NCI-H1048 (cell line): ENCODE measurements around the gene CHRNG.

Experiments
- DNase-seq: peaks from one replicate; lab custom pipeline; 2025; lab: John Stamatoyannopoulos, UW

Gene CHRNG, protein sequence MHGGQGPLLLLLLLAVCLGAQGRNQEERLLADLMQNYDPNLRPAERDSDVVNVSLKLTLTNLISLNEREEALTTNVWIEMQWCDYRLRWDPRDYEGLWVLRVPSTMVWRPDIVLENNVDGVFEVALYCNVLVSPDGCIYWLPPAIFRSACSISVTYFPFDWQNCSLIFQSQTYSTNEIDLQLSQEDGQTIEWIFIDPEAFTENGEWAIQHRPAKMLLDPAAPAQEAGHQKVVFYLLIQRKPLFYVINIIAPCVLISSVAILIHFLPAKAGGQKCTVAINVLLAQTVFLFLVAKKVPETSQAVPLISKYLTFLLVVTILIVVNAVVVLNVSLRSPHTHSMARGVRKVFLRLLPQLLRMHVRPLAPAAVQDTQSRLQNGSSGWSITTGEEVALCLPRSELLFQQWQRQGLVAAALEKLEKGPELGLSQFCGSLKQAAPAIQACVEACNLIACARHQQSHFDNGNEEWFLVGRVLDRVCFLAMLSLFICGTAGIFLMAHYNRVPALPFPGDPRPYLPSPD

DNA sequence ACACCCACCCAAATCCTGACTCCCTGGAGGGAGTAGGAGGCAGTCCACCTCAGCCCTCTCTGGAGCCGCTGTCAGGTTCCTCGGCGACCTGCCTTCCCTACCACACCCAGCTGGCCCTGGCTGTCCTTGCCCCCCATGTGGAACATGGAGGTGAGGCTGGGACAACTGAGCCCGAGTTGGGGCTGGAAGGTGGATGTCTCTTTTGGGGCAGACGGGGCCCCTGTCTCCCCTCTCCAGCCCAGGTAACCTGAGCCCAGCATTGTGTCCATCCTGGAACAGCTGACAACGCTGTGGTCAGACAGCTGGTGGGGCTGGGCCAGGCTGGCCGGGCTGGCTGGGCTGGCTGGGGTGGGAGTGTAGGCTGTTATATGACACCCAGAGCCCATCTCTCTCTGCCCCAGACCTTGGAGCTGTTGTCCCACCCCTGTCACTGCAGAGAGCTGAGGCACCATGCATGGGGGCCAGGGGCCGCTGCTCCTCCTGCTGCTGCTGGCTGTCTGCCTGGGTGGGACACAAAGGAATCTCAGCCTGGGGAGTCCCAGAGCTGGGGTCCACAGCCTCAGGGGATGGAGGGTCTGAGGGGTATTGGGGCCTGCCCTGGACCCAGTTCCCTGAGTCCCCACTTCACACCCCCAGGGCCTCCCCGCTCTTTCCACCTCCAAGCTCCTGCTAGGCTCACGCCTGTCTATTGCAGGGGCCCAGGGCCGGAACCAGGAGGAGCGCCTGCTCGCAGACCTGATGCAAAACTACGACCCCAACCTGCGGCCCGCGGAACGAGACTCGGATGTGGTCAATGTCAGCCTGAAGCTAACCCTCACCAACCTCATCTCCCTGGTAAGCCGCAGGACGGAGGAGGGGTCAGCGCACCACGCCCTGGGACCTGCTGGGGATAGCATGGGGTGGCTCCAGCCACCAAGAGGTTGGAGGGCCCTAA is at the start of gene CHRNG:
Gene CHRNG, plus strand, starts transcription at position 395 of the 934 bp plus-strand sequence. Its CDS starts 56 bp downstream, at position 451.
- no peak for DNase-seq

- no peak for DNase-seq
Observed at GRCh38 chr2:232490221-232491138, 49.0 kb upstream of the CHRNG start.

DNA sequence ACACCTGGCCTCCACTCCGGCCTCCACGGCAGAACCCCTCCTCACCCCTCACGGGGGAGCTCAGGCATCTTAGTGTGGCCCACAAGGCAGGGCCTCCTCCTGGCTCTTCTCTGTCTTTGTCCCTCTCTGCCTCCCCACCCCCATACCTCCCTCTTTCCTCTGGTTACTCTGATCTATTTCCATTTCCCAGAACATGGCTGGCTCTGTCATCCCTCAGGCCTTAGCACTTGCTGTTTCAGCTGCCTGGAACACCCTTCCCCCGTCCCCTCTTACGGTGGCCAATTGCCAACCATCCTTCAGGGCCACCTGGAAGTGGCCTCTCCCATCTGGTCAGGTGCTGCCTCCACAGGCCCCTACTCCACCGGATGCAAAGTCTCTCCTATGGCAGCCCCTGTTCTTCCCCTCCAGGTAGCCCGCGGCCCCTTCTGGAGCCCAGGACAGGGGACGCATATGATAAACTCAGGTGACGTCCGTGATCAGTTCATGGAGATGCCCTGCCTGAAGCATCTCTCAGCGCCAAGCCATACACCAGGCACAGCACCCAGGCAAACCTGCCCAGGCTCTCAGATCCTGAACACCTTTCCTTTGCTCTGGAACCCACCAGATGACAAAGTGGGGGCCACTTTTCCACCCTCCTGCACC is 48.2 kb upstream of the CHRNG start:
- DNase-seq = no peak

DNA sequence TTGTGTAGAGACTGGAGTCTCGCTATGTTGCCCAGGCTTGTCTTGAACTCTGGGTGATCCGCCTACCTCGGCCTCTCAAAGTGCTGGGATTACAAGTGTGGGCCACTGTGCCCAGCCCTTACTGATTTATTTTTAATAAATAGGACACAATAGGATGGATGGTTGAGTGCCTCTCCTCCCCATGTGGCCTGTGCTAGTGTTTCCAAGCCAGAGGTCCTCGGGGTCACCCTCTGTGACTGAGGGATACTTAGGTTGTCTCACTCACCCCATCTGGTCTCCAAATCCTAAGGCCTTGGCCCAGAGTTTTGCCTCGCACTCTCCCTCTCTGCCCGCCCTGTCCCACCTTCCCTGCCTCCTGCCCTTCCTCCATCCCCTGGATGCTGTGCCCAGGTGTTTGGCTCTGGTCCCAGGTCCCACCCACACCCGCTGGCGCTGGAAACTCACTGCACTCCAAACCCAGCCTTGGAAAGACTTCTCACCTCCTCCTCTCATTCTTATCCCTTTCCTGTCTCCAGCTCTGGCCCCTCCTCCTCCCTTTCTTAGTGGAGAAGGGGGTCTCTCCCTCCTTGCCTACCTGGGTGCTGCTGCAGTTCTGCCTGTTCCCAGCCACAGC is 47.1 kb upstream of the CHRNG start:
- no peak for DNase-seq

- no peak for DNase-seq
Observed at GRCh38 chr2:232492963-232493700, 46.4 kb upstream of the CHRNG start.

DNA sequence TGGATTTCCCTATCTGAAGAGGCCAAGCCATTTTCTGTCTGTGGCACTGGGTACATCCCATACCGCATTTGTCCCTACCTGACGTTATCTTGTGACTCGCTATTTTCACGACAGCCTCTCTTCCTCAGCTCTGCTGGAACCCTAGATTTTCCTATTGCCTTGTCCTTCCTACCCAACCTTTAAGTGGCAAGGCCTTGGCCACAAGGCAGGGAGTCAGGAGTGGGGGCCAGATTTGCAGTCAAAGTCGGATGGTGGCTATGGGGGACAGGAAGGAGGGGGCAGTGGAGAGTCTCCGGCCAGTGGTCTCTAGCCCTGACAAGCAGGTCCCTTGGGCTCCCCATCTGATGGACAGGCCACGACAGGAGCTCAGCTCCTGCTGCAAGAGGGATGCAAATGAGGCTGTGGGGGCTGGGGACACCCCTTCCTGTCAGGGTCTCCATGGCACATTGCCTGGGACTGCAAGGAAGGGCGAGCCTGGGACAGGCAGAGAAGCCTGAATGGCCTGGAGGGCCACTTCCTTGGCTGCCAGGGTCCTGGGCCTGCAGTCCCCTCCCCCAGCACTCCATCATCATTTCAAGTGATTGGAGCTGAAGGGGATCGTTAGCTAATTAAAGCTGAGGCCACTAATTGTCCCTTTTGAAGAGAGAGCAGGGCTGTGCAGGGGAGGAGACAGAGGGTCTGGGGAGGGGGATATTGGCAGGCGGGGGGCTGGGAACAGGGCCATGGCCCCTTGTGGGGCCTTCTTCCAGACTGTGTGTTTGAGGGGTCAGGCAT is 45.6 kb upstream of the CHRNG start:
- DNase-seq = no peak

DNA sequence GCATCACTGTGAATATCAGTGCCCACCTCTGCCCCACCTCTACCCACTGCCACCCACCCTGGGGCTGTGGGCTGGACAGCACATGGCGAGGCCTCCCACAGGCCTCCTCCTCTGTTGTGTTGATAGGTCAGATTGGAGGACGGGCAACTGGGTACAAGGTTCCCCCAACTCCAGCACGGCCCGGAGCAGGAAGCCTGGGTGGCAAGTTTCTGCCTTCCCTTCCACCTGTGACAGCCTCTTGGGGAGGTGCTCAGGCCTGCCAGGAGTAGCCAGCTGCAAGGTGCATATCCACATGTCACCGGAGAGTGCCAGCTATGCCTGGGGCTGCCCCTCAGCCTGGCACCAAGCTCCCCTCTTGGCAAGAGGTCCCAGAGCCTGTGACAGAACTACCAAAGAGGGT is 45.0 kb upstream of the CHRNG start:
- DNase-seq = no peak

GRCh38 chr2:232495292-232495691 is 44.2 kb upstream of the CHRNG start:
- no peak for DNase-seq

DNA sequence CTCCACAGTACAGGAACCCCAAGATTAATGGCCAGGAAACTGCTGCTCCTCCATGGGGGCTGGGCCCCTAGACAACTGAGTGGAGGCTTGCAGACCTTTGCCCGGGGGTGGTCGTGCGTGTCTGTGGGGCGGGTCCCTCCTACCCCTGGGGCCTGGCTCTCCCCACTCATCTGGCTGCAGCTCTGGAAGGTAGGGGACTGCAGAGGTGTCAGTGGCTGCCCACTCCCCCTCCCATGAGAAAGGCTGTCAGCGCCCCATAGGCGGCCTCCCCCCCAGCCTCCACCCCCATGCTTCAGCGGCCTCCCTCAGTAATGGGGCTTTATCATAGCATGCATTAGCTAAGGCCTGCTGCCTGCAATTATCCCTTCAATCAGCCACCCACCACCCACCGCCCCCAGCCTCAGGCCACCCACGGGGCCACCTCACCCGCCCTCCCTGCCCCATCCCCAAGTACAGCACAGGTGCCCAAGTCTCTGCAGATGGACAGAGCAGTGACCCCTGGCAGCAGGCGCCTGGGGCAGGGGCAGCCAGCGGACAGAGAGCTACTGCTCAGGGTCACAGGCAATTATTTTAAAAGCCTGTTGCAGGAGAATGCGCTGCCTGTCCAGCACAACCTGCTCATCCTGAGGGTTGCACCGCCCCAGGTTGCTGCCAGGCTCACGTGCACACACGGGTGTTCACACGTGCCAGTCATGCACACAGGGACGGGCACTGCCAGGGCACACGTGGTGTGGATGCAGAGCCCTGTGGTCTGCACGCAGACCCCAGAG is 42.8 kb upstream of the CHRNG start:
- no peak for DNase-seq

DNA sequence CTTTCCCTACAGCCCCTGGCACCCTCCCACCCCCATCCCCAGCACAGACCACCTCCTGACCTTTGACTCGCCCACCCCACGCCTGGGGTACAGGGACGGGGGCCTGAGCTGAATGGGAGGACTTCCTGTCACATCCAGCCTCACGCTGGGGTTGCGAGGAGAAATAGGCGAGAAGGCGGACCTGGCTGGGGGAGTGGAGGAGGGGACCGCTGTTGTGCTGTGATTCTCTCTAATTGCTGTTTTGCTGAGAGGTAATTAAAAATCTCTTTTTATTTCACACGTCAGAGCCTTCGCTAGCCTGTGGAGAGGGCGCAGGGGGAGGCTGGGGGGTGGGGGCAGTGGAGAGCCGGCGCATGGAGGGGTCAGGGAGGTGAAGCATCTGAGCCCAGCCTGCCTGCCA is 42.1 kb upstream of the CHRNG start:
- no peak for DNase-seq

DNA sequence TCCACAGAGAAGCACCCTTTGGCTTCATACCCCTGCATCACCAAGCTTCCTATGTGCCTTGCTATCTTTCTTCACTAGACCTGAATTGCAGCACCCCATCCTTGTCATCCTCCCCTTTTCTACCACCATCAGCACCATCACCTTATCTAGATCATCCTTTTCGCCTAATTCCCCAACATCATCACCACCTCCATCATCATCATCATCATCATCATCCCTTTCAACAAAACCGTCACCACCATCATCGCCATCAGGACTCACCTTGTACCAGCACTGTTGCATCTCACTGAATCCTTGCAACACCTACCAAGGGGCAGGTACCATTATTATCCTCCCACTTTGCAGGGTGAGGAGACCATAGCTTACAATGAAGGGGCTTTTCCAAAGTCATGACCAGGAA is 41.0 kb upstream of the CHRNG start:
- no peak for DNase-seq

- DNase-seq = no peak
Observed at GRCh38 chr2:232501331-232501771, 38.1 kb upstream of the CHRNG start.

- no peak for DNase-seq
Observed at GRCh38 chr2:232501794-232502390, 37.6 kb upstream of the CHRNG start.

DNA sequence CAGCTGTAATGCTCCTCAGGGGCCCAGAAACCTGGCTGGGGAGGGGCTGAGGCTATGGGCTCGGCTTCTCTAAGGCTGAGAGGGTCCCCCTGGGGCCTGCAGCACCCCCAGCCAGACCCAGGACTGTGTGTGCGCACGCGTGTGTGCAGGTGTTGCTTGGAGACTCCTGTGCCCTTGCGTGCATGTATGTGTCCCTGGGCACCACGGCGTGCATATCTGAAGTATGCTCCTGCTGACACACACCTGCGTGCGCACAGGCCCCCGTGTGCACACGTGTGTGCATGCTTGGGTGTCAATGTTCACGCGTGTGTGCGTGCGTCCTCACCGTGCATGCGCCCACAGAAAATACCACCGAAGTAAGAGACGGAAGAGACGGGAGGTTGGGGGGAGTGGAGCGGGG is 37.0 kb upstream of the CHRNG start:
- DNase-seq = no peak

DNA sequence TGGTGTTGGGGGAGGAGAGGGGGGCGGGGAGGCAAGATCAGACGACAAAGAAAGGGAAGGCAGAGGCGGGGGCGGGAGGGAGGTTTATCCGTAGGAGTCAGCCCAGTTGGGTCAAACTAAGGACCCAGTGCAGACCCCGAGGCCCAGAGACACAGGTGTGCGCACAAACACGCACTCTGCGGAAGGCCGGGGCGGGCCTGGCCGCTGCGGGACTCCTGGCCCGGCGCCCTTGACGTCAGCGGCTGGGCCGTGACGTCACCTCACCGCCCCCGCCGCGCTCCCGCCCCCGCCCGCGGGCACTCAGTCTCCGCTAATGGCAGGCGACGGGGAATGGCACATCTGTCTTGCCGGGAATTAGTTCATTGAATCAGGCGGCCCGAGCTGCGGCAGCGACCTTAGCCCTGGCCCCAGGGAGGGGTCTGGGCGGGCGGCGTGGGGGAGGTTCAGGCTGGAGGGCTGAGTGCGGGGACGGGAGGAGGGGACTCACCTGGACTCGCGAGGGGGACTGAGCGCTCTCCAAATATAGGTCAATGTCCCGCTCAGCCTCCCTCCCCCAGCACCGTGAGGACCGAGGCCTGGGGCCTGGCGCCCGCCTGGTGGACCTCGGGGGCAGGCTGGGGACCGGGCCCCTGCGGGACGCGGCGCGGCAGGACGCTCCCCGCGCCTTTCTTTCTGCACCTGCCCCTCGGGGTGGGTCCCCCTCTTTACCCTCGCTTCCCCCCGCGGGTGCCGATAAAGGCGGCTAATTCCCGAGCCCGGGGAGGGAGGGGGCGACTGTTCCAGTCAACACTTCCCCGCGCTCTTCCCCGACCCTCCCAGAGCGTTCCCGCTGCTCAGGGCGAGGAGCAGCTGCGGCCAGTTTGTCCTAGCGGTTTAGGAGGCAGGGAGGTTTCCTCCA is 36.3 kb upstream of the CHRNG start:
- no peak for DNase-seq

GRCh38 chr2:232503809-232504323 is 35.6 kb upstream of the CHRNG start:
- DNase-seq = no peak

GRCh38 chr2:232504438-232504837 is 35.1 kb upstream of the CHRNG start:
- no peak for DNase-seq
